Fibroblast of the aortic adventitia (primary cell): Measurements from ENCODE around the gene KRT72. TPM values are rescaled to one million over a fixed set of nuclear protein-coding genes. Genes with fewer than 3 reads are reported as not detected.

Source experiments
- DNase-seq: peaks from one replicate; pipeline ENCODE4 v3.0.0-alpha.2; 2010; ENCODE audit warnings: low read depth
- H3K4me3 ChIP-seq: 2 replicates; pipeline ENCODE4 v1.5.1; 2011; ENCODE audit warnings: low read depth, mild to moderate bottlenecking, control low read depth, low read length, moderate library complexity
- CTCF ChIP-seq: IDR thresholded peaks from 2 replicates; pipeline ENCODE4 v1.5.1; 2011; ENCODE audit warnings: mild to moderate bottlenecking, low read length, control low read depth, inconsistent platforms; ENCODE audit not compliant: insufficient read depth
- total RNA-seq: library from RNA; depleted of rRNA; stranded (reverse); fragments of >200 nt; gene quantifications from 2 replicates; pipeline ENCODE4 v1.2.3, GENCODE V29; 2012; ENCODE audit warnings: low replicate concordance

KRT72 gene
- total RNA-seq, 1 donor: not detected

GRCh38 chr12:52636592-52637258 lies 35.5 kb upstream of the KRT72 start:
- no peak overlapping the region for H3K4me3 ChIP-seq
- DNase-seq: peak; percentile 2
- no peak for TF ChIP-seq CTCF

- H3K4me3 ChIP-seq: no peak overlapping the region
- no peak for DNase-seq
- TF ChIP-seq CTCF: no peak
Measured at GRCh38 chr12:52636189-52636588, 34.9 kb upstream of the KRT72 start.

- DNase-seq: no peak
- no peak overlapping the region for H3K4me3 ChIP-seq
- TF ChIP-seq CTCF: no peak
Measured at GRCh38 chr12:52634266-52635056, 33.2 kb upstream of the KRT72 start.

GRCh38 chr12:52633383-52633782 lies 32.1 kb upstream of the KRT72 start:
- H3K4me3 ChIP-seq: no peak overlapping the region
- TF ChIP-seq CTCF: no peak
- DNase-seq: no peak

- no peak for TF ChIP-seq CTCF
- no peak overlapping the region for H3K4me3 ChIP-seq
- DNase-seq: no peak
Measured at GRCh38 chr12:52632656-52633055, 31.4 kb upstream of the KRT72 start.

- no peak overlapping the region for H3K4me3 ChIP-seq
- DNase-seq: no peak
- TF ChIP-seq CTCF: no peak
Measured at GRCh38 chr12:52631676-52632459, 30.6 kb upstream of the KRT72 start.
